Endothelial cell of umbilical vein (primary cell): ENCODE measurements around the gene FLNB.

Experiments
- CTCF ChIP-seq, 2 donors: IDR thresholded peaks; 1 replicate in 1 of 2; 2 replicates in 1 of 2; pipeline ENCODE4 v1.5.1; 2011; ENCODE audit warnings: low read length in 2 of 2, mild to moderate bottlenecking in 2 of 2, moderate library complexity in 2 of 2, control low read depth in 1 of 2, inconsistent platforms in 1 of 2, low read depth in 1 of 2; ENCODE audit not compliant: insufficient read depth in 1 of 2; ENCODE audit errors: extremely low read depth in 1 of 2
- POLR2AphosphoS5 ChIP-seq: IDR thresholded peaks from 2 replicates; pipeline ENCODE4 v1.6.1; 2012; ENCODE audit warnings: low read depth, mild to moderate bottlenecking, control low read depth, low read length, moderate library complexity; ENCODE audit not compliant: insufficient read depth

GRCh38 chr3:57963811-57964346 is 44.3 kb upstream of the FLNB start:
- TF ChIP-seq CTCF (IDR thresholded peaks at IDR 0.05; ENCODE audit: extremely low read depth in 1 of 2, insufficient read depth in 1 of 2, low read depth in 1 of 2, low read length in 2 of 2) (no peak), POLR2AphosphoS5 (no peak)
